ENCODE results near the gene RNF144B. TPM values are rescaled to one million over a fixed set of nuclear protein-coding genes. Genes with fewer than 3 reads are reported as not detected.

Gene RNF144B
- total and polyA plus RNA-seq, 2 of the 8 experiments (the other 6 are each of a cell fraction or from before 2014, with no cell fraction given): 1.8 to 11.2 TPM

GRCh38 chr6:18498408-18498807 lies 111.3 kb downstream of the RNF144B start:
- whole genome bisulfite sequencing, 2 experiments (ENCODE audit: extremely low coverage in 1 of 2, insufficient coverage in 1 of 2, insufficient read length in 1 of 2, insufficient replicate concordance in 2 of 2, low coverage in 1 of 2, low lambda C conversion rate in 2 of 2, missing lambda C conversion rate in 1 of 2): 62% methylated on average over 2 of the region's 2 CpGs; no CpG with 5 or more reads in 1 of the 2 experiments
- H3K27me3 ChIP-seq (replicated peaks in 1 of 4; ENCODE audit: control insufficient read depth in 3 of 4, extremely low read depth in 1 of 4, insufficient read depth in 3 of 4, low read length in 3 of 4): no peaks in the 10 kb centered on the region

More at GRCh38 chr6:18498408-18498807, 111.3 kb downstream of the RNF144B start:
- no peak overlapping the region for H2BK15ac ChIP-seq (ENCODE audit: low read length)
- H2BK120ac ChIP-seq (replicated peaks; ENCODE audit: low read depth, low read length): no peak overlapping the region
- H3K18ac ChIP-seq (ENCODE audit: extremely low read depth, low read length): no peak overlapping the region
- H3K36me3 ChIP-seq (ENCODE audit: control insufficient read depth in 2 of 4, insufficient read depth in 4 of 4, low read length in 3 of 4): no peaks in the 10 kb centered on the region
- H4K91ac ChIP-seq (replicated peaks; ENCODE audit: insufficient read length, low read length): no peak overlapping the region
- no peaks in the 10 kb centered on the region for H3K9me3 ChIP-seq (ENCODE audit: insufficient read depth in 2 of 2, low read depth in 1 of 2, low read length in 1 of 2)
- H2AFZ ChIP-seq (ENCODE audit: low read length): no peak overlapping the region
- H4K8ac ChIP-seq (ENCODE audit: extremely low read depth, insufficient read depth, low read length): no peak overlapping the region
- H2AK5ac ChIP-seq (ENCODE audit: low read depth, low read length): no peak overlapping the region
- H2BK12ac ChIP-seq (ENCODE audit: low read depth, low read length): no peak overlapping the region
- no peak overlapping the region for H3K56ac ChIP-seq (replicated peaks; ENCODE audit: insufficient read length, low read depth, low read length)
- no peak overlapping the region for H3K27ac ChIP-seq (ENCODE audit: low read depth, low read length)
- H3K79me1 ChIP-seq (ENCODE audit: low read depth, low read length): no peaks in the 10 kb centered on the region
- no peak overlapping the region for H2BK20ac ChIP-seq (ENCODE audit: low read length)
- FAIRE-seq (no peak), DNase-seq (ENCODE audit: low read depth in 1 of 2, low spot score in 2 of 2) (no peak)
- H4K5ac ChIP-seq (ENCODE audit: insufficient read length, low read depth, low read length): no peak overlapping the region
- H3K14ac ChIP-seq (ENCODE audit: insufficient read length): no peak overlapping the region
- no peak overlapping the region for H3K4ac ChIP-seq (replicated peaks; ENCODE audit: insufficient read length, low read depth, low read length)
- H3K4me3 ChIP-seq (ENCODE audit: extremely low read depth in 1 of 4, insufficient read depth in 2 of 4, low read depth in 3 of 4, low read length in 4 of 4): no peak overlapping the region
- no peaks in the 10 kb centered on the region; the same call in 1 of the 2 replicates for H3K23me2 ChIP-seq (ENCODE audit: low read depth, low read length)
- H3K4me2 ChIP-seq (ENCODE audit: insufficient read depth in 1 of 2, low read depth in 2 of 2, low read length in 2 of 2): no peak overlapping the region
- no peak overlapping the region for H3K9ac ChIP-seq (replicated peaks in 1 of 4; ENCODE audit: extremely low read depth in 1 of 4, low read depth in 3 of 4, low read length in 3 of 4)
- ChIA-PET POLR2A (ENCODE audit: partially characterized antibody) (no interaction called here), CTCF (ENCODE audit: partially characterized antibody) (interaction anchor here (1.2 to 15.6 kb wide), 2 partner anchors 8 to 171 kb away, joined by 4 to 268 read pairs; no protein-coding TSS in a partner anchor)
- H4K20me1 ChIP-seq (replicated peaks in 1 of 2; ENCODE audit: control insufficient read depth in 1 of 2, insufficient read depth in 2 of 2, low read length in 2 of 2): no peaks in the 10 kb centered on the region
- H3K79me2 ChIP-seq (ENCODE audit: control insufficient read depth in 1 of 2, insufficient read depth in 2 of 2, low read length in 2 of 2): no peaks in the 10 kb centered on the region
- no peaks in the 10 kb centered on the region for H3K4me1 ChIP-seq (replicated peaks in 1 of 4; ENCODE audit: control insufficient read depth in 3 of 4, insufficient read depth in 4 of 4, low read length in 3 of 4)
- H3K23ac ChIP-seq (ENCODE audit: insufficient read length): no peak overlapping the region
- H2BK5ac ChIP-seq (ENCODE audit: low read depth, low read length): no peak overlapping the region

Data from H1 (cell line).